Ovary (tissue), 9 donors: Measurements from ENCODE around the gene TMEM271. TPM values are rescaled to one million over a fixed set of nuclear protein-coding genes. Genes with fewer than 3 reads are reported as not detected.

Source experiments
- DNase-seq, 5 donors: peaks; one replicate each; pipeline ENCODE4 v3.0.0-alpha.2; 2019 to 2020
- H3K27ac ChIP-seq, 2 donors: fragments of 200-600 bp; one replicate each; pipeline versions ENCODE4 v1.5.1 to v1.8.0; 2019 to 2022
- H3K27me3 ChIP-seq: fragments of 200-600 bp; one replicate; pipeline ENCODE4 v1.8.0; 2022
- H3K36me3 ChIP-seq: fragments of 200-600 bp; sonication (generic); one replicate; pipeline ENCODE4 v1.5.1; 2019
- H3K4me1 ChIP-seq: one replicate; pipeline ENCODE4 v1.8.1; 2013; ENCODE audit warnings: mild to moderate bottlenecking, moderate library complexity; ENCODE audit not compliant: insufficient read depth
- H3K4me3 ChIP-seq: fragments of 200-600 bp; sonication (generic); one replicate; pipeline ENCODE4 v1.5.1; 2017
- H3K9me3 ChIP-seq, 2 donors: fragments of 200-600 bp in 1 of 2; sonication (generic) in 1 of 2; one replicate each; pipeline versions ENCODE4 v1.5.1 to v1.8.1; 2013 to 2019; ENCODE audit warnings: mild to moderate bottlenecking in 1 of 2, moderate library complexity in 1 of 2
- CTCF ChIP-seq, 3 donors: fragments of 450-650 bp in 2 of 3; fragments of 200-600 bp in 1 of 3; IDR thresholded peaks; one replicate each; pipeline versions ENCODE4 v1.5.1 to v1.8.0; 2016 to 2022; ENCODE audit warnings: antibody characterized with exemption in 3 of 3, mild to moderate bottlenecking in 1 of 3
- EP300 ChIP-seq: sonication (generic); formaldehyde crosslinking; IDR thresholded peaks from one replicate; pipeline ENCODE4 v1.6.1; 2017; ENCODE audit warnings: antibody characterized with exemption
- POLR2A ChIP-seq: fragments of 450-650 bp; IDR thresholded peaks from one replicate; pipeline ENCODE4 v1.6.1; 2017; ENCODE audit warnings: antibody characterized with exemption, mild to moderate bottlenecking, moderate library complexity
- WGBS, 3 donors: extraction: QIAGEN DNeasy Blood & Tissue Kit in 1 of 3; methylation state at CpG; one replicate each; pipeline versions ENCODE4 v1.1.5 to v1.1.7; 2013 to 2017; 5-methylcytosine and 5-hydroxymethylcytosine counted together
- intact Hi-C, 4 donors: fragments of 100-400 bp; cut with DNase I; formaldehyde crosslinking; loops; one replicate each; pipeline versions ENCODE4 v1.11.0 to v1.15.1; 2022 to 2023
- polyA plus RNA-seq, 2 donors: library from polyadenylated mRNA; stranded (reverse); fragments of 200-250 nt in 1 of 2; fragments of 350-450 nt in 1 of 2; fragmentation: Illumina TruSeq in 1 of 2; extraction: RNeasy Lipid Tissue Mini Kit (QIAGEN cat#74804) in 1 of 2; gene quantifications; one replicate each; pipeline ENCODE4 v1.2.3, GENCODE V29; 2013 to 2014
- total RNA-seq, 7 donors: library from RNA; depleted of rRNA in 2 of 7; stranded (reverse); fragments of >200 nt in 2 of 7; fragmentation: NEBNext Ultra II Directional in 3 of 7; extraction: Animal tissue kit (Norgen Biotek cat#: 25700) in 3 of 7; gene quantifications; one replicate each; pipeline versions ENCODE4 v1.1.0 to v1.2.4, GENCODE V29; 2016 to 2023
- donor health status: DM: no; HTN: no; CAD: no; lungs with moderate emphysema.
- donor health status: DM: no; HTN: no; CAD: no.
- donor health status: Bipolar disorder and iron deficiency.
- donor health status: DM: yes; HTN: yes; CAD: no.
- donor health status: DM: no; HTN: no; CAD: no.
- donor health status: DM: yes; HTN: yes; CAD: no.

Gene TMEM271
- total and polyA plus RNA-seq, 9 donors, result not detected

- H3K27me3 ChIP-seq, result no peaks in the 10 kb centered on the region
- no peak overlapping the region for H3K27ac ChIP-seq
- intact Hi-C loops, result no loop called here
- no peaks in the 10 kb centered on the region for H3K36me3 ChIP-seq
- H3K9me3 ChIP-seq, result no peaks in the 10 kb centered on the region
- H3K4me1 ChIP-seq, result no peaks in the 10 kb centered on the region
- DNase-seq, result no peak
- WGBS, 3 donors, result 19 to 22% (median 20%) methylated on average over 8 of the region's 8 CpGs
- no peak for TF ChIP-seq EP300
- TF ChIP-seq POLR2A, result no peak
- no peak for TF ChIP-seq CTCF (IDR thresholded peaks at IDR 0.05)
- H3K4me3 ChIP-seq, result no peak overlapping the region
These were observed 27.1 kb downstream of the TMEM271 start for GRCh38 chr4:548976-549375.

- no peaks in the 10 kb centered on the region for H3K9me3 ChIP-seq
- no peak for DNase-seq
- H3K27ac ChIP-seq, result no peak overlapping the region
- intact Hi-C loops, result no loop called here
- no peak for TF ChIP-seq CTCF (IDR thresholded peaks at IDR 0.05)
- TF ChIP-seq EP300, result no peak
- TF ChIP-seq POLR2A, result no peak
- H3K27me3 ChIP-seq, result no peaks in the 10 kb centered on the region
- H3K4me3 ChIP-seq, result no peak overlapping the region
- no peaks in the 10 kb centered on the region for H3K4me1 ChIP-seq
- H3K36me3 ChIP-seq, result no peaks in the 10 kb centered on the region
- WGBS, 3 donors, result 68 to 82% (median 79%) methylated on average over 5 of the region's 5 CpGs
These were observed 30.5 kb downstream of the TMEM271 start for GRCh38 chr4:545612-546011.

- no peak for DNase-seq
- 87 to 88% (median 87%) methylated on average over 9 of the region's 9 CpGs for WGBS, 3 donors
- Histone ChIP-seq H3K27me3 (no peaks in the 10 kb centered on the region), H3K9me3 (no peaks in the 10 kb centered on the region), H3K36me3 (no peaks in the 10 kb centered on the region), H3K4me3 (no peak overlapping the region), H3K27ac (no peak overlapping the region), H3K4me1 (no peaks in the 10 kb centered on the region)
- intact Hi-C loops, result no loop called here
- TF ChIP-seq POLR2A (no peak), EP300 (no peak), CTCF (IDR thresholded peaks at IDR 0.05) (no peak)
These were observed 31.5 kb downstream of the TMEM271 start for GRCh38 chr4:544386-545105.

GRCh38 chr4:541271-541670 is 34.8 kb downstream of the TMEM271 start:
- no peaks in the 10 kb centered on the region for H3K4me1 ChIP-seq
- no peak for DNase-seq
- intact Hi-C loops, result no loop called here
- H3K9me3 ChIP-seq, result no peaks in the 10 kb centered on the region
- H3K36me3 ChIP-seq, result no peaks in the 10 kb centered on the region
- no peak overlapping the region for H3K4me3 ChIP-seq
- TF ChIP-seq POLR2A (no peak), CTCF (IDR thresholded peaks at IDR 0.05) (no peak), EP300 (no peak)
- 58 to 85% (median 79%) methylated on average over 3 of the region's 3 CpGs for WGBS, 3 donors
- H3K27me3 ChIP-seq, result no peaks in the 10 kb centered on the region
- no peak overlapping the region for H3K27ac ChIP-seq
